NB4 (cell line): ENCODE measurements around the gene KEL.
A peak's percentile ranks its signal among the peaks of the same experiment; 100 is the strongest.

Experiments
- DNase-seq: peaks from one replicate; pipeline ENCODE4 v3.0.0; 2010; ENCODE audit warnings: low read depth
- H3K4me3 ChIP-seq: one replicate; pipeline ENCODE4 v1.5.1; 2011; ENCODE audit warnings: mild to moderate bottlenecking, low read depth, low read length, moderate library complexity
- MYC ChIP-seq: IDR thresholded peaks from 2 replicates; pipeline ENCODE4 v1.6.1; 2011; ENCODE audit warnings: low read depth, low read length
- POLR2A ChIP-seq: IDR thresholded peaks from 2 replicates; pipeline ENCODE4 v1.6.1; 2011; ENCODE audit warnings: mild to moderate bottlenecking; ENCODE audit not compliant: insufficient read length; ENCODE audit errors: extremely low read depth
- TF ChIP-seq, protein P1 (sequence below): IDR thresholded peaks from 2 replicates; pipeline ENCODE4 v1.6.1; 2011; ENCODE audit warnings: low read depth, low read length
- TF ChIP-seq, protein P2 (sequence below): IDR thresholded peaks from one replicate; pipeline ENCODE4 v1.5.1; 2012; ENCODE audit warnings: low read depth, low read length

The KEL gene

DNA sequence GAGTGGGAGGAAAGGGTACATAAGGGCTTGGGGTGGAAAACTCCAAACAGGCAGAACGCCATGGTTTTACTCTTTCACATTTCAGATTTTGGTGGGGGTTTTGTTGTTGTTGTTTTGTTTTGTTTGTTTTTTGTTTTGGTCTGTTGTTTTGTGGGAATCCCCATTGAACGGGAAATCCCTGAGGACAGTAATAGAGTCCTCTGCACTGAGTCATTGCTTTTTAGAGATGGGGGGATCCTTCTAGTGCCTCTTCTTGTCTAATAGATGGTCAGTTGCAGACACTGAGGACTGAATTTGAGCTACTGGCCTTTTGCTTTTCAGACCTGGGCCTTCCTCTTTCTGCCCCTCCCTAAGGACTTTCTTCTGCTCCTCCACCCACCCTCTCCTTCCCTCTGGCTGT lies 48.6 kb downstream of the KEL start:
- TF ChIP-seq POLR2A: no peak
- TF ChIP-seq, protein P1, sequence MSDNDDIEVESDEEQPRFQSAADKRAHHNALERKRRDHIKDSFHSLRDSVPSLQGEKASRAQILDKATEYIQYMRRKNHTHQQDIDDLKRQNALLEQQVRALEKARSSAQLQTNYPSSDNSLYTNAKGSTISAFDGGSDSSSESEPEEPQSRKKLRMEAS: no peak
- TF ChIP-seq MYC: no peak
- TF ChIP-seq, protein P2, sequence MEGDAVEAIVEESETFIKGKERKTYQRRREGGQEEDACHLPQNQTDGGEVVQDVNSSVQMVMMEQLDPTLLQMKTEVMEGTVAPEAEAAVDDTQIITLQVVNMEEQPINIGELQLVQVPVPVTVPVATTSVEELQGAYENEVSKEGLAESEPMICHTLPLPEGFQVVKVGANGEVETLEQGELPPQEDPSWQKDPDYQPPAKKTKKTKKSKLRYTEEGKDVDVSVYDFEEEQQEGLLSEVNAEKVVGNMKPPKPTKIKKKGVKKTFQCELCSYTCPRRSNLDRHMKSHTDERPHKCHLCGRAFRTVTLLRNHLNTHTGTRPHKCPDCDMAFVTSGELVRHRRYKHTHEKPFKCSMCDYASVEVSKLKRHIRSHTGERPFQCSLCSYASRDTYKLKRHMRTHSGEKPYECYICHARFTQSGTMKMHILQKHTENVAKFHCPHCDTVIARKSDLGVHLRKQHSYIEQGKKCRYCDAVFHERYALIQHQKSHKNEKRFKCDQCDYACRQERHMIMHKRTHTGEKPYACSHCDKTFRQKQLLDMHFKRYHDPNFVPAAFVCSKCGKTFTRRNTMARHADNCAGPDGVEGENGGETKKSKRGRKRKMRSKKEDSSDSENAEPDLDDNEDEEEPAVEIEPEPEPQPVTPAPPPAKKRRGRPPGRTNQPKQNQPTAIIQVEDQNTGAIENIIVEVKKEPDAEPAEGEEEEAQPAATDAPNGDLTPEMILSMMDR: no peak
- no peak overlapping the region for H3K4me3 ChIP-seq
- DNase-seq: no peak

DNA sequence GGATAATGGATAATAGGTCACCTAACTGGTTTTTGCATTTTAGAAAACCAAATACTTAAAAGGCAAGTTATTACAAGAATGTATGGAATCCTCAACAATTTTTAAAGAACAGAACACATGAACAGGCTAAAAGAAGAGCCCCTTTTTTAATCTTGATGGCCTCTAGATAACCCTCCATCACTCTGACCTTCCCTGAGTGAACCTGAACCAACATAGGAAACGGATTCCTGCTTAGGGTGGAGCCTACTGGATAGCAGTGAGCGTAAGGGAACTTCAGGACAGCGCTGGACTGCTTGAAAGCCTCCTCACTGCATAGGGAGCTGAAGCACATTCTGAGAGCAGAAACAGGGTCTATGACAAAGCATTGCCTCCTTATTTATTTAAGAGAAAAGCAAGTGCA lies 49.1 kb downstream of the KEL start:
- H3K4me3 ChIP-seq: no peak overlapping the region
- no peak for DNase-seq
- TF ChIP-seq POLR2A: no peak
- no peak for TF ChIP-seq MYC
- TF ChIP-seq, protein P2: no peak
- TF ChIP-seq, protein P1: no peak

DNA sequence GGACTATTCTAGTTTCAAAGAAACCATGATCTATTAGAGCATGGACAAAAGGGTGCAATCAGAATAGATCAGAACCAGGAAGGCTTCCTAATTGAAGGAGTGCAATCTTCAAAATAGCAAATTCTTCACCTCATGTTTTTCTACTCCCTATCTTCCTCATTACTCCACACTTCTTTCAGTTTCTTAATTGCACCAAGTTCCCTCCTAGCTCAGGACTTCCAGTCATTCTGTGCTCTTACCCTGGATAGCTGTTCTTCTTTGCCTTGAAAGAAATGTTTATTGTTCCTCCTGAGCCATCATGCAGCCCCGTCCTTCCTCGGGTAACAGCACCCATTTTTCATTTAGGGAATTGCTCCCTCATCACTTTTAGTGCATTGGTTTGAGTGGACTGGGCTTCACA lies 51.7 kb downstream of the KEL start:
- DNase-seq: no peak
- TF ChIP-seq, protein P2: no peak
- TF ChIP-seq MYC (no peak), POLR2A (no peak)
- H3K4me3 ChIP-seq: no peak overlapping the region

DNA sequence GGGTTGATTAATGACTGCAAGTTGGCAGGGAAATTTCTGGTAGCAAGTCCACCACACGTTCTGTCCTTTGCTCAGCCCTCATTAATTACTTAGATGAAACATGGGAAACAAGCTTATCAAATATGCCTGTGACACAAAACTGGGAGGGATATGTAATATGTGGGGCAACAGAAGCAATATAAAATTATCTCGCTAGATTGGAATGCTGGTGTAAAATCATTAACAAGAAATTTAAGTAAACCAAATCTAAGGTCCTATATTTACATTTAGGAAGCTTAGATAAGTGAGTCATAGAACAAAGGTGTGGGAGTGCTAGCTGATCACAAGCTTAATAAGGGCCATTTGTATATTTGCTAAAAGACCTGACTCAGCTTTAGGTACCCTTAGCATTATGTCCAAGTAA lies 52.1 kb downstream of the KEL start:
- no peak overlapping the region for H3K4me3 ChIP-seq
- no peak for DNase-seq
- TF ChIP-seq, protein P1: no peak
- TF ChIP-seq, protein P2: no peak
- TF ChIP-seq POLR2A: no peak
- no peak for TF ChIP-seq MYC

DNA sequence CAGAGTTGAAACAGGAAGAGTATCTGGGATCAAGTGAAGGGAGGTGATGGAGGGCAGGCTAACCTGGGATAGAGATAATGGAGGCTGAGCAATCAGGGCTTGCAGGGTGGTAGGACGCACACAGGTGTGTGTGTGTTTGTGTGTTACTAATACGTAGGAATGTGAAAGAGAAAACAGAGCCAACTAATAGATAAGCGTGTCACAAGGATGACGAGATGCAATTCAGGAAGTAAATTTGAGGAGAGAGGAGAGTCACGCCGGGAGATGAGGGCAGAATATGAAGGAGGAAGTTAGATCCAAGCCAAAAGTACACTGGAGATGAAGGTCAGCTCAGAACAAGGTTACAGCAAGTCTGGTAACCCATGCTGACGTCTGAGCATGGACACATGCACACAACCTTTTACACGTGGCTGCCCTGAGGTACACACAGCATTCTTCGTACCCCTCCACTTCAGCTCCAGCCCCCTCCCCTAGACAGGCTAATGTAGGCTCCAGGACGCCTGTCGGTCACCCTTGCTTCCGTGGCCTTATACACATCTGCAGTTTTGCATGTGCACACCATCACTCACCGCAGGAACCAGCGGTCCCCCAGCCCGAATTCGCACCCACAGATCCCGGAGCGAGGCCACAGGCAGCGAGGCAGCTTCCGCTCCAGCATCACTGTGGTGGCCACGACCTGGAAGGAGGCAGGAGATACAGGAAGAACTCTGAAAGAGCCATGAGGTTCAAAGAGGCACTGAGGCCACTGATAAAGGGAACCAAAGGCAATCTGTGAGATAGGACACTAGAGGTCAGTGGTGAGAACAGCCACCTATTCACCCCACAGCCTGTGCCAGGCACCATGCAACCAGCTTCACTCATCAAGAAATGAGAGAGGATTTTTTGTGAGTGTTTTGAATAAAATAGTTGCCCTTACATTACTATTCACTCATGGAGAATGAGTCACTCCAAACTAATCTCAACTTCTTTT lies 53.0 kb downstream of the KEL start:
- peak; percentile 62 for DNase-seq
- no peak overlapping the region for H3K4me3 ChIP-seq
- TF ChIP-seq, protein P2: peak; percentile 61
- TF ChIP-seq MYC (no peak), POLR2A (no peak)

DNA sequence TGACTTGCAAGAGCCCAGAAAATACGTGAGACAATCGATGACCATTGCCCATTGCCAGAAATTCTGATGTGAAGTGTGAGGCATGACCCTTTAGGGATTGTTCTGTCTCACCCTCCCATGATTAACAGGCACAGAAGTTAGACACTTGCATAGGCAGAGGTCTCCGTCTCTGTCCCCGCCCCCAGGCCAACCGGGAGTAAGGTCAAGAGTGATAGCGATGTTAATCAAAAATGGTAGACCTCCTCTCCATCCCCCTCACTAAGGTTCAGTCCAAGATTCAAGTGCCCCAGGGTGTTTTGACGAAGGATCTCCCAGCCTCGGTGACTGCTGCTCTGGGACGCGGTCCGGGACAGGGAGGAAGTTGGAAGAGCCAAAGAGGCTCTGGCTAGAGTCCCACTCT lies 53.9 kb downstream of the KEL start:
- no peak overlapping the region for H3K4me3 ChIP-seq
- TF ChIP-seq MYC (no peak), POLR2A (no peak)
- TF ChIP-seq, protein P2: no peak
- TF ChIP-seq, protein P1: no peak
- no peak for DNase-seq
